NB4 (cell line): ENCODE measurements around the gene KRTAP10-5.

Experiments
- POLR2A ChIP-seq: IDR thresholded peaks from 2 replicates; pipeline ENCODE4 v1.6.1; 2011; ENCODE audit warnings: mild to moderate bottlenecking; ENCODE audit not compliant: insufficient read length; ENCODE audit errors: extremely low read depth
- TF ChIP-seq, protein P1 (sequence below): IDR thresholded peaks from one replicate; pipeline ENCODE4 v1.5.1; 2012; ENCODE audit warnings: low read depth, low read length

DNA sequence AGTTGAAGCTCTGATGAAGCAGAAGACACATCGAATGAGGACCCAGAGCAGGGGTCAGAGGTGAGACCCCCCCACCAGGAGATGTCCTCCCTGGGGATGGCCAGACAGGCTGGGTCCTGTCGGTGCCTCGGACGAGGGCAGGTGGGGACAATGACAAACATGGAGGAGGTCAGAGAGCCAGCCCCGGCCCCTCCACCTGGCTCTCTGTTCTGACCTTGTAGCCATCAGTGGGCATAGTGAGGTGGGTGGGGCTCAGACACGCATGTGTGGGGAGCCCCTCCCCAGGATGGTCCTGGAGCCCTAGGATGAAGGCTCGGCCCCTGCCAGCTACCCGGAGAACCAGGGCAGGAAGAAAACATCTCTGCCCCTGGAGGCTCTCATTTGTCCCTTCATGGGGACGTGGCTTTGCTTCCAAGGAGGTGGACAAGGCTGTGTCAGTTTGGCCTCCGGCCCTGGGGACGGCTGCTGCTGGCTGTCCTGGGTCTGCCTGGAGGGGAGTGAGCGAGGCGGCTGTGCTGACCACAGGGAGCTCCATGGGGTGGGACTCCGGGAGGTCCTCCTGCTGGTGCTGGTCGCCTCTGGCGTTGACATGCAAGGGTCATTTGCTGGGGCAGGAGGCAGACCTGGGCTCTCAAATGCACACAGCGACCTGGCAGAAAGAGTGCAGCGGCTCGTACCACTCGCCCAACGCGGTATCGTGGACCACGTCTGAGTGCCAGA is 9.3 kb upstream of the KRTAP10-5 start:
- TF ChIP-seq, protein P1, sequence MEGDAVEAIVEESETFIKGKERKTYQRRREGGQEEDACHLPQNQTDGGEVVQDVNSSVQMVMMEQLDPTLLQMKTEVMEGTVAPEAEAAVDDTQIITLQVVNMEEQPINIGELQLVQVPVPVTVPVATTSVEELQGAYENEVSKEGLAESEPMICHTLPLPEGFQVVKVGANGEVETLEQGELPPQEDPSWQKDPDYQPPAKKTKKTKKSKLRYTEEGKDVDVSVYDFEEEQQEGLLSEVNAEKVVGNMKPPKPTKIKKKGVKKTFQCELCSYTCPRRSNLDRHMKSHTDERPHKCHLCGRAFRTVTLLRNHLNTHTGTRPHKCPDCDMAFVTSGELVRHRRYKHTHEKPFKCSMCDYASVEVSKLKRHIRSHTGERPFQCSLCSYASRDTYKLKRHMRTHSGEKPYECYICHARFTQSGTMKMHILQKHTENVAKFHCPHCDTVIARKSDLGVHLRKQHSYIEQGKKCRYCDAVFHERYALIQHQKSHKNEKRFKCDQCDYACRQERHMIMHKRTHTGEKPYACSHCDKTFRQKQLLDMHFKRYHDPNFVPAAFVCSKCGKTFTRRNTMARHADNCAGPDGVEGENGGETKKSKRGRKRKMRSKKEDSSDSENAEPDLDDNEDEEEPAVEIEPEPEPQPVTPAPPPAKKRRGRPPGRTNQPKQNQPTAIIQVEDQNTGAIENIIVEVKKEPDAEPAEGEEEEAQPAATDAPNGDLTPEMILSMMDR = no peak
- no peak for TF ChIP-seq POLR2A
